ENCODE data around the gene APP. TPM values are rescaled to one million over a fixed set of nuclear protein-coding genes. Genes with fewer than 3 reads are reported as not detected.

The APP gene
- total RNA-seq, 2 donors from 2014 or later: 256 to 423 TPM

DNA sequence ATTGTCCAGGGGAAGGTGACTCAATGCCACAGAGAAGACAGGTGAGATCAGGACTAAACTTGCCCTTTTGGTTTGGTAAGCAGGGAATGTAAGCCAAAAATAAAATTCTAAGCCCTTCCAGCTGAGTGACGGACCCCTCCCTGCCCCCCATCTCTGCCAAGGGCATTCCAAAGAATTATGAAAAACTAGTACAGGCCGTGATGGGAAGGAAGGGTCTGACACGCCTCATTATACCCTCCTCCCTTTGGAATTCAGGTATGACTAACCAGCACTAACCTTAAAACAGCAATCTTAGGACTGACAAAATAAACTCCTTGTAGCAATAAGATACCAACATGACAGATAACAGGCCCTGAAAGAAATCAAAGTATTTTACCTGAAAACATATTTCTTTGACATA is 336.2 kb downstream of the APP start:
- Histone ChIP-seq H3K4me3 (no peak overlapping the region), H3K27ac (peak overlapping the region in 2 of 4 donors; percentile 0 to 42), H3K4me1 (no peaks in the 10 kb centered on the region), H3K36me3 (replicated peaks in 1 of 2; ENCODE audit: insufficient read depth in 1 of 2, low read depth in 2 of 2) (no peaks in the 10 kb centered on the region), H3K27me3 (no peaks in the 10 kb centered on the region), H3K9me3 (no peaks in the 10 kb centered on the region)
- ATAC-seq: no peak
- 52 to 64% methylated on average over 3 of the region's 3 CpGs for WGBS, 2 donors
- TF ChIP-seq POLR2A (IDR thresholded peaks at IDR 0.05) (no peak), CTCF (IDR thresholded peaks at IDR 0.05) (no peak)
- no peak for DNase-seq
- intact Hi-C loops (cut with DNase I): no loop called here

DNA sequence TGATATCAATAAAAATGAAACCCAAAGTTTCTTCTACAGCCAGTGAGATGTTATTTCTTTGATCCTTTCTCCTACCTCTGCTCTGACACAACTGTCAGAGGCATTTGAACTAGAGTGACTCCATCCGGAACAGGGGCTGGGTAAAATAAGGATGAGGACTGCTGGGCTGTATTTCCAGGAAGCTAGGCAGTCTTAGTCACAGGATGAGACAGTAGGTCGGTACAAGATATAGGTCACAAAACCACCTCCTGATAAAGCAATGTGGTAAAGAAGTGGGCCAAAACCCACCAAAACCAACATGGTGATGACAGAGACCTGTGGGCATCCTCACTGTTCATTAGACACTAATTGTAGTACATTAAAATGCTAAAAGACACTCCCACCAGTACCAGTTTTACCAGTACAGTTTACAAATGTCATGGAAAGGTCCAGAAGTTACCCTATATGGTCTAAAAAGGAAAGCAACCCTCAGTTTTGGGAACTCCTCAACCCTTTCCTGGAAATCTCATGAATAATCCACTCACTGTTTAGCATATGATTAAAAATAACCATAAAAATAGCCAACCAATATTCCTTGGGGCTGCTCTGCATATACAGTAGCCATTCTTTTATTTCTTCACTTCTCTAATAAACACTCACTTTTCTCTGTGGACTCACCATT is 339.1 kb downstream of the APP start:
- intact Hi-C loops (cut with DNase I): no loop called here
- Histone ChIP-seq H3K4me3 (no peak overlapping the region), H3K4me1 (no peaks in the 10 kb centered on the region), H3K27ac (no peak overlapping the region), H3K9me3 (no peaks in the 10 kb centered on the region), H3K27me3 (no peaks in the 10 kb centered on the region), H3K36me3 (replicated peaks in 1 of 2; ENCODE audit: insufficient read depth in 1 of 2, low read depth in 2 of 2) (no peaks in the 10 kb centered on the region)
- 61 to 68% methylated on average over 2 of the region's 2 CpGs for WGBS, 2 donors
- DNase-seq (no peak), ATAC-seq (no peak)
- TF ChIP-seq POLR2A (IDR thresholded peaks at IDR 0.05): no peak
- no peak for TF ChIP-seq CTCF (IDR thresholded peaks at IDR 0.05)

Small RNA genes within 50 kb of the gene (small RNA-seq; reads per million reads assigned to genes)
- gene RNU6-123P (not detected), gene RNU6-926P (not detected)
